PC-3 (cell line): ENCODE measurements around the gene SLC25A34.

ENCODE experiments used
- CTCF ChIP-seq: fragments of 300-600 bp; sonication (generic); conservative IDR thresholded peaks from 2 replicates; pipeline ENCODE4 v1.5.1; 2017; ENCODE audit warnings: antibody characterized with exemption, low read depth, mild to moderate bottlenecking, low read length
- EZH2 ChIP-seq: fragments of 300-600 bp; sonication (generic); IDR thresholded peaks from one replicate; pipeline ENCODE4 v1.6.1; 2017; ENCODE audit warnings: antibody characterized with exemption, mild to moderate bottlenecking, low read length; ENCODE audit not compliant: unreplicated experiment
- EZH2phosphoT487 ChIP-seq: fragments of 300-600 bp; sonication (generic); IDR thresholded peaks from 2 replicates; pipeline ENCODE4 v1.6.1; 2018; ENCODE audit warnings: mild to moderate bottlenecking, antibody characterized with exemption, low read length, borderline replicate concordance

DNA sequence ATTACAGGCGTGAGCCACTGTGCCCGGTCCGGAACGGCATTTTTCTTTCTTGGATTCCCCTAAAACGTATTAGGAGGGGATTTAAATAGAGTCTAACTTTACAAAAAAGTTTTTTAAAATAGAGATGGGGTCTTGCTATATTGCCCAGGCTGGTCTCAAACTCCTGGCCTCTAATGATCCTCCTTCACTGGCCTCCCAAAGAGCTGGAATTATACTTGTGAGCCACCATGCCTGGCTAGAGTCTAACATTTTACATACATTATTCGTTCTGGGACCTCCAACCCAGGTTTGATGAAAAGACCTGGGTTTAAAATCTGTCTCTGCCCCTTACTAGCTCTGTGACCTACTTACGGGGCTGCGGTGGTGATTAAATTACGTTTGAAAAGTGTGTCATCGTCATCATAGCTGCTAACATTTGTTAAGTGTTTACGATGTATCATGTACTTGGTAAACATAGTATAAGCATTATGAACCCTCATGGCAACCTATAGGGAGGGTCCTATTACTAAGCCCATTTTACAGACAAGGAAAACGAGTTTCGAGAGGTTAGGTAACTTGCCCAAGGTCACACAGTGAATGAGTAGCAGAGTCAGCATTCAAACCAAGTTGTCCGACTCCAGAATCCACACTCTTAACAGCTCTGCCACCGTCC is 27.4 kb upstream of the SLC25A34 start:
- no peak for TF ChIP-seq CTCF
- no peak for TF ChIP-seq EZH2
- no peak for TF ChIP-seq EZH2phosphoT487
